GM18505 (cell line): Measurements from ENCODE around the gene CIC.
A peak's percentile ranks its signal among the peaks of the same experiment; 100 is the strongest.

Experiments
- ATAC-seq: cut with Tn5 transposase; IDR thresholded peaks from one replicate; pipeline ENCODE4 v1.9.1; 2021; ENCODE audit not compliant: unreplicated experiment
- POLR2A ChIP-seq: IDR thresholded peaks from 4 replicates; pipeline ENCODE4 v1.6.1; 2011; ENCODE audit warnings: borderline replicate concordance; ENCODE audit not compliant: insufficient read depth, insufficient read length; ENCODE audit errors: extremely low read depth

The CIC gene

DNA sequence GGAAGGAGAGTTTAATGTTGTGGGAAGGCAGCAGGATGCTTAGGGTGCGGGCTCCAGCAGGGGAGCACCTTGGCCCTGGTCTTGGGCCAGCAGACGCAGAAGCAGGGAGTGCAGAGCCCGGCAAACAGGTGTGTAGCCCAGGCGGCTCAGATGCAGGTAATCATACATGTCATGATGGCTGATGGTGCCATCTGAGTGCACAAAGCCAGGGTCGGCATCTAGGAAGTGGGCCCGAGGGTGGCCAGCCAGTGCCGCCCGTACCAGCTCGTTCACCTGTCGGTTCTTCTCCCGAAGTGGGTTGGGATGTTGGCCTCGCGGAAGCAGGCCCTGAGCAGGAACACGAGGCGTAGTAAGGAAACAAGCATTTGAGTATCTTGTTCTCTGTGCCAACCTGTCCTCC lies 28.0 kb downstream of the CIC start:
- ATAC-seq, result no peak
- TF ChIP-seq POLR2A, result peak; percentile 27

DNA sequence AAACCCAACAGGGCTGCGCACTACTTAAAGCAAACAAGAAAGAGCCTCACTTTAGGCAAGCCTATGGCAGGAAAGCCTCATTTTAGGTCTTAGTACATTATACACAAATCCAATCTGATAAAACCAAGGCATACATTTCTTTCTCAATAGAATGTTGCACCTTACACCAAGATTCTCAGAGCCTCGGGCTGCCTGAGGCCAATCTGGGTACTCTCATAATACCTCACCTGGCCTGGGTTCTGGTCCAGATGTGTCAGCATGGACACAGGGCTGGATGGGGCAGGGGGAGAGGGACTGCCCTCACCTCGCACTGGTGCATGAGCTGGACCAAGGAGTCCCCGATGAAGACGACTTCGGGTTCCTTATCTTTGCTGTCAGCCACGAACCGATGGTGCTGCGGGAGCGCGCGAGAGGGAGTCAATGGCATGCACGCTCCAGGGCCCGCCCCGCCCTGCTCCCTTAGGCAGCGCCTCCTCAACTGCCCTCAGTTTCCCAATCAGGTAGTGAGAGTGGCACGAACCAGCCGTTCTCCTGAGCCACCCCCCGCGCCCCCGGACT lies 32.7 kb downstream of the CIC start, which contains the start of gene PRR19:
Gene PRR19, plus strand, starts transcription at position 487 of the 558 bp plus-strand sequence. CDS start 7,453 bp downstream, outside the sequence.
- ATAC-seq, result peak; percentile 8
- no peak for TF ChIP-seq POLR2A

DNA sequence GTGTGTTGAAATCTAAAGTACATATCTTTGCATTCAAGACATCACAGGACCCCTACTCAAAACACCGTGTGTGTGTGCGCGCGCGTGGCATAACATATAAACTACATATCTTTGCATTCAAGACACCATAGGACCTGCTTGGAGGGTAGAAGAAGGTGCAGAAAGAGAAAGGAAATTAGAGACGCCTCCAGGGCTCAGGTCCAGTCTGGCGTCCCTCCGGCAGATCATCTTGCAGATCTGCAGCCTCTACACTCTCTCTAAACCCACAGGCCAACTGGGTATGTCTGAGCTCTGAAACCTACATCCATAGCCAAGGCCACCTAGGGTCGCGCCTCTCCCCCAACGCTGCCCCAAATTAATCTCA lies 34.0 kb downstream of the CIC start:
- no peak for ATAC-seq
- no peak for TF ChIP-seq POLR2A

DNA sequence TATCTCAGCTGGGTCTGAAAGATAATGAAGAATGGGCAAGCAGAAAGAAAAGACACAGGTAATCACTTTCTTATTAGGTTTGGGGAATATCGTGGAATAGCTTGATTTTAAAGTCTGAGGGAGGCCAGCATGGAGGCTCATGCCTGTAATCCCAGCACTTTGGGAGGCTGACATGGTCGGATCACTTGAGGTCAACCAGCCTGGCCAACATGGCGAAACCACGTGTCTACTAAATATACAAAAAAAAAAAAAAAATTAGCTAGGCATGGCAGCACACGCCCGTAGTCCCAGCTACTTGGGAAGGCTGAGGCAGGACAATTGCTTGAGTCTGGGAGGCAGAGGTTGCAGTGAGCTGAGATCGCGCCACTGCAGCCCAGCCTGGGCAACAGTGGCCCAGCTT lies 34.8 kb downstream of the CIC start:
- no peak for TF ChIP-seq POLR2A
- ATAC-seq, result no peak

DNA sequence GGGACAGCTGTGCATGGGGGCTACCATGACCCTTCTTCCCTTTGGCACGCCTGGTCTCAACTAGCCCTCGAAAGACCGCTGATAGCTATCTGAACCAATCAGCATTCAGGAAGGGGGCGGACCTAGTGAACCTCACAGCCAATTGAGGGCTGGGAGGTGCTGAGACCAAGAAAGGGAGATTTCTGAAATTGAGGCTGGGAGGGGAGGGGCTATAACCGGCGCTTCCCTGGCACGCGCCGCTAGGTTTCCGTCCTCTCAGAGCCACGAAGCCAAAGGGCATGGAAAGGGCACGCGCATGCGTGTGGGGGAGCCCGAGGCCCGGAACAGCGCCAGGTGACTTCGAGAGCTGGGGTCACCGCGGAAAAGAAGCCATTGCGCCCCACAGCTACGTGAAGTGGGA lies 37.6 kb downstream of the CIC start:
- TF ChIP-seq POLR2A, result no peak

DNA sequence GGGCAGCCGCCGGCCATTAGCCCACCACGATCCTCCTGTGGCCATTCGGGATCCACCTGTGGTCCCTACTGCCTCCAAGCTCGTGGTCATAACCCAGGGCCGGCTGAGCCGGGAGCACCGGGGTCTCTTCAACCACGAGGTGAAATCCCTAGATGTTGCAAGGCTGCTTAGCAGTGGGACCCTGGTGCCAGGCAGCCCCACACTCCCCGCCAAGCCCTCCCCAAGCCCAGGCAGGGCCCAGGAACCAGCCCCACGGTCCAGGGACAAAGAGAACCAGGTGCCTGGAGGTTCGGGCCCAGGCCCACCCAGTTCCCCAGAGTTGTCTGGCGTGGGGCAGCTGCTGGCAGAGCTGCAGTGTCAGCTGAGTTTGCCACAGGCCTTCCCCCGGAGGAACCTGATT lies 40.6 kb downstream of the CIC start:
- ATAC-seq, result no peak
- no peak for TF ChIP-seq POLR2A

More for the DNA sequence above, 37.6 kb downstream of the CIC start:
- no peak for ATAC-seq

DNA sequence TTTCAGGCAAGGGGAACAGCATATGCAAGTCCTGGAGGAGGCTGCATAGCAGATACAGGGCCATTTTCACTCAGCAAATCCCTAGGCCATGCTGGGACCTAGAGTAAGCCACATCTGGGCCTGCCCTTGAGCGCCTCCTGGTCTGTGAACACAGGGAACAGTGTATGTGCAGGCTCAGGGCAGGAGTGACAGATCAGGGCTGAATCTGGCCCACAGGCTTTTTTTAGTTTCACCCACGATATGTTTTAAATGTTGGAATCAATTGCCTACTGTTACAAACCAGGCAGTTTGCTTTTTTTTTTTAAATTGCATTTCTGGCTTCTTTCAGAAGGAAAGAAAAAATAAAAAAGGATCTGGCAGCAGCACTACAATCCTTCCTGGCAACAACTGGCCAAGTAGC lies 42.6 kb downstream of the CIC start:
- TF ChIP-seq POLR2A, result no peak
- no peak for ATAC-seq

DNA sequence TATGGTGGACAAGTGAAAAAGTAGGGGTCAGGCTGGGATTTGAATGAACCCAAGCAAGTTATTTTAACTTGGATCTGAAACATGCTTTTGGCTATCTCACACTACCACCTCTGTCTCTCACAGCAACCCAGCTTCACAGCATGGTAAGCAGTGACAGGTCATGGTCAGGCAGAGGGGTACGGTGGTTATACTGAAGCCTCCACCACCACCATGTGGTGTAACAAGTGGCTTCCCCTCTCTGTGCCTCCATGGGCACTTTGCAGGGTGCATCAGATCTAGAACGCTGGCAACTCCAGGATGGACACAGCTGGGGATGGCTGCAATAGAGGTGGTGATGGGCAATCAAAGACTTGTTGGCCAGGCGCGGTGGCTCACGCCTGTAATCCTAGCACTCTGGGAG lies 43.3 kb downstream of the CIC start:
- TF ChIP-seq POLR2A, result no peak
- no peak for ATAC-seq

DNA sequence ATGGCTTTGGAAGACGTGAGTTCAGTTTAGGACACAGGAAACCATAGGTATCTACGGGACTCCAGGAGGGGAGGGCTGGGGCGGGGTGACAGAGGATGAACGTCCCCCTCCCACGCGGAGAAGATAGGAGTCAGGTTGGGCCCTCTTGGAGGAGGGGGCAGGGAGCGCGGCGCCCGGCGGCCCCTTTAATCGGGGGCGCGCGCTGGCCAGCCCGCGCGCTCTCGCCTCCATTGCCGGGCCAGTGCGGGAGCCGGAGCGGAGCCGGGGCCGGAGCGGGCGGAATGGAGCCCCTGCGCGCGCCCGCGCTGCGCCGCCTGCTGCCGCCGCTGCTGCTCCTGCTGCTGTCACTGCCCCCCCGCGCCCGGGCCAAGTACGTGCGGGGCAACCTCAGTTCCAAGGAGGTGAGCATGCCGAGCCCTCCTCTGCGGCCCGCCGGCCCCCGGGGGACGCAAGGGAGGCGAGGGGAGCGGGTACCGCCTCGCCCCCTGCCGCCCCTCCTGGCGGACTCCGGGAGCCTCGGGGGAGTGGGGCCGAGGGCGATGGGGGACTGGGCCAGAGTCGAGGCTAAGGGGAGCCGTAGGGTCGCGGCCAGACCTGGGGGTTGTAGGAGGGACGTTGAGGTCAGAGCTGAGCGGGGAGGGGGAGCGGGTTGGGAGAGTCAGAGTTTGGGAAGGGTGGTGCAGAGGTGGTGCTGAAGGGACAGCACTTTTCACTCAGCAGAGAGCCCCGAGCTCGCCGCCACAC lies 44.2 kb downstream of the CIC start, which contains the start of gene TMEM145:
Gene TMEM145, plus strand, starts transcription at position 214 of the 744 bp plus-strand sequence. Its CDS starts 68 bp downstream, at position 282.
- no peak for ATAC-seq
- no peak for TF ChIP-seq POLR2A

DNA sequence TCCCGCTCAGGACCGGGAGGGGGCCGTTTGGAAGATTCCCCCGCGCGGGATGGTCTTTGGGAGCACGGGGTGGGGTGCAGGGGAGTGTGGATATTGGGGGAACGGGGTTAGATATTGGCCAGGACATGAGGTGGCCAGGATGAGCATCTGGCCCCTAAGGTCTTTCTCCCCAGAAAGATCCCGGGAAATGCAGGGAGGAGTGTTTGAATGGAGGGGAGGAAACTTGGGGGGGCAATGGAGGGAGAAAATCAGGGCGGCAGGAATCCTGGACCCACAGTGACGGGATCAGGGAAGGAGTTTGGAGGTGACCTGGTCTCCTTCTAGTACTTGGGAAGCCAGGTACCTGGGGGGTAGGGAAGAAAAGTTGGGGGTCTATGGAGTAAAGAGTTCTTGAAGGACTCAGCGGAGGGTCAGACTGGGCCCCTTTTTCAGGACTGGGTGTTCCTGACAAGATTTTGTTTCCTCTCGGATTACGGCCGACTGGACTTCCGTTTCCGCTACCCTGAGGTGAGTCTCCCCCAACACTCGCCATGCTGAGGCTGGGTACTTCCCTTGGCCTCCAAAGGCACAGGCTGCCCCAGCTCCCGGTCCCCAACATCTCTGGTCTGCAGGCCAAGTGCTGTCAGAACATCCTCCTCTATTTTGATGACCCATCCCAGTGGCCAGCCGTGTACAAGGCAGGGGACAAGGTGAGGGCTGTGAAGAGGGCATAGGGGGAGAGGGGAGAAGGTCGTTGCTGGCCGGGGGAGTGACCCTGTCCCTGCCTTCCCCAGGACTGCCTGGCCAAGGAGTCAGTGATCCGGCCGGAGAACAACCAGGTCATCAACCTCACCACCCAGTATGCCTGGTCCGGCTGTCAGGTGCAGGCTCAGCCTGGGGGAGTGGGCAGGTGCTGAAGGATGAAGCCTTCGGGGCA lies 45.0 kb downstream of the CIC start:
- ATAC-seq, result no peak
- TF ChIP-seq POLR2A, result no peak

DNA sequence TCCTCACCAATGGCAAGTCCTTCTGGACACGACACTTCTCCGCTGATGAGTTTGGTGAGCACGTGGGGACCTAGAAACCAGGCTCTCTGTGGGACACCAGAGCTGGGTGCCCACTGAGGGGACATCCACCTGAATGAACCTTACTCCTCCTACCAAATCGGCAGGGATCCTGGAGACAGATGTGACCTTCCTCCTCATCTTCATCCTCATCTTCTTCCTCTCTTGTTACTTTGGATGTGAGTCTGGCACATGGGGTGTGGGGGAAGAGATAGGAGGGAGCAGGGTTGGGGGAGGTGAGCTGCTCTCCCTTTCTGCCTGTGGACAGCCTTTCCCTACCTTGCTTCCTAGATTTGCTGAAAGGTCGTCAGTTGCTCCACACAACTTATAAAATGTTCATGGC lies 46.0 kb downstream of the CIC start:
- TF ChIP-seq POLR2A, result no peak
- no peak for ATAC-seq

DNA sequence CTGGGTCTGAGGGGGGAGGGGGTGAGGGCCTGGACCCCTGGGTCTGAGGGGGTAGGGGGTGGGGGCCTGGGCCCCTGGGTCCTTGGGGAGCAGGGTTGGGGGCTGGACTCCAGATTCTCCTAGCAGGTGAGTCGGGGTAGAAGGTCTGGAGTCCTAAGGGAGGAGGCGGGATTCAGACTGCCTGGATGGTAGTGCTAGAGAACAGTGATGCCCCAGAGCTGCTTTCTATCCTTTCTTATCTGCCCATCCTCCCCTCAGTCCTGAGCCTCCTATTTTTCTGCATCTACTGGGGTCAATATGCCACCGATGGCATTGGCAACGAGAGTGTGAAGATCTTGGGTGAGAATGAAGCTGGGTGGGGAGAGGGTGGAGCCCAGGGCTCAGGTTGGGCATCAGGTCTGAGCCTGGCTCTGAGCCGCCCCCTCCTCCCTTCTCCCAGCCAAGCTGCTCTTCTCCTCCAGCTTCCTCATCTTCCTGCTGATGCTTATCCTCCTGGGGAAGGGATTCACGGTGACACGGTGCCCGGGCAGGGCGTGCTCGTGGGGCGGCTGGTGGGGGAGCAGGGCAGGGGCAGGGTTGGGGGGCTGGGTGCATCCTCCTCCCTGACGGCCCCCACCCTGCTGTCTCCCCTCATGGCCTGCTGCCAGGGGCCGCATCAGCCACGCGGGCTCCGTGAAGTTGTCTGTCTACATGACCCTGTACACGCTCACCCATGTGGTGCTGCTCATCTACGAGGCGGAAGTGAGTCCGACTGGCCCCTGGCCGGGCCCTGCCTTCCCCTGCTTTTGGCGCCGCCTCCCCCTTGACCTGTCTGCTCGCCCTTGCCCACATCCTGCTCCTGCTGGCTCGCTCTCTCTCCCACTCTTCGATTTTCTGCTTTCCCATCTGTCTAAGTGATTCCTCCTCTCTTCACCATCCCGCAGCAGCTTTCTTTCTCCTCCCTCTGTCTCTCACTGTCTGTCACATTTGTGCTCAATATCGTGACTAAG lies 47.5 kb downstream of the CIC start:
- peak; percentile 71 for TF ChIP-seq POLR2A
- ATAC-seq, result no peak
